Measurements from ENCODE around the gene NUP88. TPM values are rescaled to one million over a fixed set of nuclear protein-coding genes. Genes with fewer than 3 reads are reported as not detected.

Gene NUP88
- total RNA-seq, 1 donor from 2014 or later, result 66.3 TPM

DNA sequence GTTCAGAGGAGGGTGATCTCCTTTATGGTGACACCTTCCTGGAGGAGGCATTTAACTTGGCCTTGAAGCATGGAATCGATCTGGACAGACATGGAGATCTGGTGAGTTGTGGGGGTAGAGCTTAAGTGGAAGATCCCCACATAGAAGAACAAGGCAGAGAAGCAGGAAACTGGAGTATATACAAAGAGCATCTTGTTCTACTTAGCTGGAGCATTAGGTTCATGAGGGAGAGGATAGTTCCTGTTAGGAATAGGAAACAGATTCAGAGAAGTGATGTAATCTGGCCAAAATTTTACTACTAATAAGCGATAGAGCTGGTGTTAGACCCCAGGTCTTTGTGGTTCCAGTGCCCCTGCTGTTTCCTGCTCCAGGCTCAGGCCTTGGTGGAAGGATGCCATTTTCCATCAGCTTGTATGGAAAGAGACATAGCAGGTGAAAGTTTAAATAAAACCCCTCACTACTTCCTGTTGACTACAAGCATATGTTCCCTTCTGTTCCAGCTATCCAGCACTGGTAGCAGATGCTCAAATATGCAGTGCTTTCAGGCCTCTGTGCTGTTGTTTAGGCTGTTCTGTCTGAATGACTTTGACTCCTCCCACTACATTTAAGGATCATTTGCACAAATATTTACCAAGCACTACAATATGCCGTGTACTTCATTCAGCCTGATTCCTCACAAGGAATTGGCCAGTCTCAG, 9.9 kb upstream of the NUP88 start:
- DNase-seq (ENCODE audit: low spot score in 2 of 2, unreplicated experiment in 2 of 2), result no peak
- TF ChIP-seq, protein P1, sequence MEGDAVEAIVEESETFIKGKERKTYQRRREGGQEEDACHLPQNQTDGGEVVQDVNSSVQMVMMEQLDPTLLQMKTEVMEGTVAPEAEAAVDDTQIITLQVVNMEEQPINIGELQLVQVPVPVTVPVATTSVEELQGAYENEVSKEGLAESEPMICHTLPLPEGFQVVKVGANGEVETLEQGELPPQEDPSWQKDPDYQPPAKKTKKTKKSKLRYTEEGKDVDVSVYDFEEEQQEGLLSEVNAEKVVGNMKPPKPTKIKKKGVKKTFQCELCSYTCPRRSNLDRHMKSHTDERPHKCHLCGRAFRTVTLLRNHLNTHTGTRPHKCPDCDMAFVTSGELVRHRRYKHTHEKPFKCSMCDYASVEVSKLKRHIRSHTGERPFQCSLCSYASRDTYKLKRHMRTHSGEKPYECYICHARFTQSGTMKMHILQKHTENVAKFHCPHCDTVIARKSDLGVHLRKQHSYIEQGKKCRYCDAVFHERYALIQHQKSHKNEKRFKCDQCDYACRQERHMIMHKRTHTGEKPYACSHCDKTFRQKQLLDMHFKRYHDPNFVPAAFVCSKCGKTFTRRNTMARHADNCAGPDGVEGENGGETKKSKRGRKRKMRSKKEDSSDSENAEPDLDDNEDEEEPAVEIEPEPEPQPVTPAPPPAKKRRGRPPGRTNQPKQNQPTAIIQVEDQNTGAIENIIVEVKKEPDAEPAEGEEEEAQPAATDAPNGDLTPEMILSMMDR (IDR thresholded peaks at IDR 0.05; ENCODE audit: unreplicated experiment), result no peak
- Mint-ChIP-seq H3K4me1 (no peaks in the 10 kb centered on the region), H3K36me3 (peaks cover 42% of the 10 kb centered on the region), H3K27me3 (ENCODE audit: low read depth) (no peaks in the 10 kb centered on the region), H3K4me3 (no peak overlapping the region), H3K9me3 (no peaks in the 10 kb centered on the region), H3K27ac (peak overlapping the region; percentile 6)

- Mint-ChIP-seq H3K4me1 (peaks cover 12% of the 10 kb centered on the region), H3K27ac (no peak overlapping the region), H3K36me3 (peaks cover 36% of the 10 kb centered on the region), H3K27me3 (ENCODE audit: low read depth) (no peaks in the 10 kb centered on the region), H3K4me3 (no peak overlapping the region), H3K9me3 (no peaks in the 10 kb centered on the region)
- TF ChIP-seq, protein P1 (IDR thresholded peaks at IDR 0.05; ENCODE audit: unreplicated experiment), result no peak
- no peak for DNase-seq (ENCODE audit: low spot score in 2 of 2, unreplicated experiment in 2 of 2)
Observed at GRCh38 chr17:5425826-5426225, 6.4 kb upstream of the NUP88 start.

DNA sequence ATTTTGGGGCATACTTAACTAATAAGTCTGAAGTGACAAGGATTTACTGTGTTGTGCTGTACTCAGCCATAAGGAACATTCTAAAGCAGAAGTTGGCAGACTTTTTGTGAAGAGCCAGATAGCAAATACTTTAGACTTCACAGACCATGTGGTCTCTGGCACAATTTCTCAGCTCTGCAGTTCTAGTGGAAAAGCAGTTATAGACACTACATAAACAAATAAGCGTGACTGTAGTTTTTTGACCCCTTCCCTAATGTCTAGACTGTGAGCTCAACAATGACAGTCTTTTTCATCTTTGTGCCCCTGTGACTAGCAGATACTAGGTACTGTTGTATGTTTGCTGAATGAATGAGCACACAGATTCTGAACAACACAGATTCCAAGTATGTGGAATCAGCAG, 5.4 kb upstream of the NUP88 start:
- H3K4me1 Mint-ChIP-seq, result peaks cover 17% of the 10 kb centered on the region
- no peaks in the 10 kb centered on the region for H3K27me3 Mint-ChIP-seq (ENCODE audit: low read depth)
- H3K27ac Mint-ChIP-seq, result no peak overlapping the region
- H3K36me3 Mint-ChIP-seq, result peaks cover 32% of the 10 kb centered on the region
- TF ChIP-seq, protein P1 (IDR thresholded peaks at IDR 0.05; ENCODE audit: unreplicated experiment), result no peak
- H3K9me3 Mint-ChIP-seq, result no peaks in the 10 kb centered on the region
- no peak for DNase-seq (ENCODE audit: low spot score in 2 of 2, unreplicated experiment in 2 of 2)
- no peak overlapping the region for H3K4me3 Mint-ChIP-seq

- peaks cover 14% of the 10 kb centered on the region for H3K36me3 Mint-ChIP-seq
- H3K4me3 Mint-ChIP-seq, result no peak overlapping the region
- no peaks in the 10 kb centered on the region for H3K27me3 Mint-ChIP-seq (ENCODE audit: low read depth)
- no peak for DNase-seq (ENCODE audit: low spot score in 2 of 2, unreplicated experiment in 2 of 2)
- H3K27ac Mint-ChIP-seq, result no peak overlapping the region
- peaks cover 29% of the 10 kb centered on the region for H3K4me1 Mint-ChIP-seq
- H3K9me3 Mint-ChIP-seq, result no peaks in the 10 kb centered on the region
- TF ChIP-seq, protein P1 (IDR thresholded peaks at IDR 0.05; ENCODE audit: unreplicated experiment), result no peak
Observed at GRCh38 chr17:5422505-5422904, 3.0 kb upstream of the NUP88 start.

DNA sequence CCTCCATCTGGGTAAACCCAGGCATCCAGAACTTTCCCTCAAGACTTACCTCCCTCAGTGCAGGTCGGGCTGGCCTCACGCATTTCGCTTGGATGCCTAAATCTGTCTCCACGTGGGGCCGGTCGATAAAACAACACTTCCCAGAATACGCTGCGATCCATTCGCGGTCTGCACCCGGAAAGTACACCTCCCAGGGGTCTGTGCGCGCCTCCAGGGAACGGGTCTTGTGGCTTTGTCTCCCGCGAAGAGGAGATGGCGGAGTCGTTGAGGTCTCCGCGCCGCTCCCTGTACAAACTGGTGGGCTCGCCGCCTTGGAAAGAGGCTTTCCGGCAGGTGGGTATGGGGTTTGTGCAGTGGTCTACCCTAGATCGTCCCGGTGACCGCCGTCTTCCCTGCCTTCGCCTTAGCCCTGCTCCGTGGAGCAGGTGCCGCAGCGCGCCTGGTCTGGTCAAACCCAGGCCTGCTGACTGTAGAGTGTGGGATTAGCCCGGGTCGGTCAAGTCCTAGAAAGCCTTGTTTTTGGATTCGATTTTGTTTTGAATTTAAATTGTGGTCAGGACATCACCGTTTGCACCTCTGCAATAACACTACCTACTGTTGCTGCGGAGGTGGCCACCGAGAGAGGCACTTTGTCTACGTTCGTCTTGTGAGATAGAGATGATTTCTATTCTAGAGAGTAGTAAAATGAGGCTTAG, 644 bp upstream of the NUP88 start, which contains the start of gene RPAIN:
TSS of gene RPAIN (plus strand) at position 224 of the 695 bp plus-strand sequence. CDS start at position 253, 29 bp downstream.
- peak; percentile 69 to 81 for DNase-seq (ENCODE audit: low spot score in 2 of 2, unreplicated experiment in 2 of 2)
- TF ChIP-seq, protein P1 (IDR thresholded peaks at IDR 0.05; ENCODE audit: unreplicated experiment), result no peak
- H3K36me3 Mint-ChIP-seq, result peaks cover 9% of the 10 kb centered on the region
- H3K27ac Mint-ChIP-seq, result peak within 1 kb of the TSS; percentile 100
- H3K9me3 Mint-ChIP-seq, result no peaks in the 10 kb centered on the region
- no peaks in the 10 kb centered on the region for H3K27me3 Mint-ChIP-seq (ENCODE audit: low read depth)
- peaks cover 30% of the 10 kb centered on the region for H3K4me1 Mint-ChIP-seq
- H3K4me3 Mint-ChIP-seq, result peak within 1 kb of the TSS; percentile 100

All from mesothelial cell of epicardium (in vitro differentiated cells).